NCI-H345 treated with DMSO at 0.1 percent for 48 hours (cell line): Measurements from ENCODE around the gene PHETA2.

ENCODE experiments used
- DNase-seq: peaks from one replicate; lab custom pipeline; 2025; ENCODE audit not compliant: unreplicated experiment; lab: John Stamatoyannopoulos, UW

The PHETA2 gene

GRCh38 chr22:42074132-42074811 lies at the start of gene PHETA2:
Gene PHETA2 (plus strand): TSS chr22:42074248. CDS start chr22:42077294, 3,046 bp downstream.
- no peak for DNase-seq

GRCh38 chr22:42025421-42025820 lies 48.6 kb upstream of the PHETA2 start:
- DNase-seq, result no peak

GRCh38 chr22:42026705-42027104 lies 47.3 kb upstream of the PHETA2 start:
- no peak for DNase-seq

GRCh38 chr22:42033263-42034181 lies 40.5 kb upstream of the PHETA2 start:
- no peak for DNase-seq

GRCh38 chr22:42035256-42035655 lies 38.8 kb upstream of the PHETA2 start:
- no peak for DNase-seq

- no peak for DNase-seq
These were observed 34.8 kb upstream of the PHETA2 start for GRCh38 chr22:42039271-42039670.

GRCh38 chr22:42041784-42042183 lies 32.3 kb upstream of the PHETA2 start:
- no peak for DNase-seq

- DNase-seq, result no peak
These were observed 23.3 kb upstream of the PHETA2 start for GRCh38 chr22:42050641-42051180.

- no peak for DNase-seq
These were observed 21.3 kb upstream of the PHETA2 start for GRCh38 chr22:42052765-42053164.

- no peak for DNase-seq
These were observed 17.1 kb upstream of the PHETA2 start for GRCh38 chr22:42056757-42057511.

- DNase-seq, result no peak
These were observed 13.6 kb upstream of the PHETA2 start for GRCh38 chr22:42060489-42060888.

GRCh38 chr22:42061041-42061440 lies 13.0 kb upstream of the PHETA2 start:
- DNase-seq, result no peak

GRCh38 chr22:42062506-42063170 lies 11.4 kb upstream of the PHETA2 start:
- no peak for DNase-seq

- DNase-seq, result no peak
These were observed 9.4 kb upstream of the PHETA2 start for GRCh38 chr22:42064629-42065028.

GRCh38 chr22:42065438-42066125 lies 8.5 kb upstream of the PHETA2 start:
- no peak for DNase-seq

- DNase-seq, result no peak
These were observed 7.8 kb upstream of the PHETA2 start for GRCh38 chr22:42066126-42066761.

GRCh38 chr22:42066937-42067336 lies 7.1 kb upstream of the PHETA2 start:
- DNase-seq, result no peak

- DNase-seq, result no peak
These were observed 6.3 kb upstream of the PHETA2 start for GRCh38 chr22:42067671-42068251.

- no peak for DNase-seq
These were observed 5.8 kb upstream of the PHETA2 start for GRCh38 chr22:42068291-42068690.
